H4 (cell line): ENCODE results near the gene RAI14. TPM values are rescaled to one million over a fixed set of nuclear protein-coding genes. Genes with fewer than 3 reads are reported as not detected.

ENCODE experiments used
- DNase-seq: peaks from one replicate; pipeline ENCODE4 v3.0.0-alpha.2; 2015; ENCODE audit warnings: low spot score
- total RNA-seq: library from RNA; depleted of rRNA; stranded (reverse); fragments of >200 nt; shearing (Covaris generic); gene quantifications from 2 replicates; pipeline ENCODE4 v1.2.3, GENCODE V29; 2014

RAI14 gene
- total RNA-seq, 1 experiment from 2014 or later: 27.5 TPM

DNA sequence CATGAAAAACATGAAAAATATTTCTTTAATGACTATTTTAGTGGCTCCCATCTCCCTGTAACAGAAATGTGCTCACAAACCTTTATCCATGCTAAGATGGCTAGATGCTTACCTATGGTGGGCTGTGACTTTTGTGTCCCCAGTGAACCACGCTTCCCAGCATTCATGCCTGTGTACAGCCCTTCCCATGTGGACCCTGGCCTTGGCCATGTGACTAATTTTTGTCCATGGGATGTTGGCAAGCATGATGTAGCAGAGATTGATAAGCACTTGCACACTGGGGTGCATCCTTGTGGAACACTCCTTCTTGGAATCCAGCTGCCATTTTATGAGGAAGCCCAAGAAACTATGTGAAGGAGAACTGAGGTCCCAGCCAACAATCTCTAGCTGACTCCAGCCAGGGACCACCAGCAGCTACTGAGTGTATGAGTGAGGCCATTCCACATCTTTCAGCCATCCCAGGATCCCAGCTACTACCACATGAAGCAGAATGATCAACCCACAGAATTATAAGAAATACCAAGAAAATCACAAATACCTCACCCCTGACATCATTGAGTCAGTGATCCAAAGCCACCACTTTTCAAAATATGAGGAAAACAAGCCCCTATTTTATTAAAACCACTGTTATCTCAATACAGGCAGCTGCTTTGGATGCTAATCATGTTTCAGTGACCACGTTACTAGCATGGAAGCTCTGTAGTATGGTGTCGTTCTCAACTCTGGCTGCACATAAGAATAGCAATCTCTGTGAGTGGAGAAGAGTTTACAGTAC is 16.1 kb upstream of the RAI14 start:
- DNase-seq: no peak

DNA sequence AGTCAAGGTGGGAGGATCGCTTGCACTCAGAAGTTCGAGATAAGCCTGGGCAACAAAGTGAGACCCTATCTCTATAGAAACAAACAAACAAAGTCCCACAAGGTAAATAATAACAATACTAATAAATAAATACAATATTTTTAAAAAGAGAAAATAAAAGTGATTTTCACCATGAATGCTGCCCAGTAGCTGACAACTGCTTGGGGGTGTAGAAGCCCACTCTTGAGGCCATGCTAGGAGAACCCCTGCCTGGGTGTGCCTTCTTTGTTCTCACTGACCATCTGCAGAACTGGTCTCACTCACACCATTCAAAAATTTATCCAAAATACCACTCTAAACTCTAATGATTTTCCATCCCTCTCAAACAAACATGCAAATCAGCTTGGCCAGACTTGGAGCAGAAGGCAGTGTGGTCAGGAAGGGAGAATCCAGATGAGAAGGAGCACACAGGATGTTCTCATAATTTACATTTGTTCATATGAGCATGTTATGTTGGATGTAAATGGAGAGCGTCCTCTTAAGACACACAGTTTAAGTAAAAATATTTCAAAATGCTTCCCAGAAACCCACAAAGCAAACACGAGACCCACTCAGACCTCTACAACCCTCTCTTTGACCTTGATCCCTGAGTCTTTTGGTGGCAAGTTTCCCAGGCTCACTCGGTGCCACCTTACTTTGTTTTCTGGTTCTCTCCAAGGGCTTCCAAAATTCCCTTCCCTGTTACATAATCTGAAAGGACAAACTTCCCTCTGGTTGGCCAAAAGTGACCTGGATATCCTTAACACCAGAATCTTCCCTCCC is 7.9 kb upstream of the RAI14 start:
- no peak for DNase-seq

DNA sequence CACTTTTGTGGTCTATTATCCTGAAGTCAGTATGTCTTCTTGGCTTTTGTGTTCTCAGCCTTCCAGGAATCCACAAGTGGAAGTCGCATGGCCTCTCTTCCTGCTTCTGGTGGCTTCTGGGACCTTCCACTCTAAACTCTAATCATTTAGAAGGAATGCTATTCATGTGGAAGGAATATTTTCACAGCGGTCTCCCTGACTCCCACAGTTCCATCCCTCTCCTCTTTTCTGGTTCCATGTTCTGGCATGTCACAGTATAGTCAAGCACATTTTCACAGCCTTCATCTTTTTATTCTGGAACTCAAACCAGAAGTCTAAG is 7.3 kb upstream of the RAI14 start:
- DNase-seq: no peak

DNA sequence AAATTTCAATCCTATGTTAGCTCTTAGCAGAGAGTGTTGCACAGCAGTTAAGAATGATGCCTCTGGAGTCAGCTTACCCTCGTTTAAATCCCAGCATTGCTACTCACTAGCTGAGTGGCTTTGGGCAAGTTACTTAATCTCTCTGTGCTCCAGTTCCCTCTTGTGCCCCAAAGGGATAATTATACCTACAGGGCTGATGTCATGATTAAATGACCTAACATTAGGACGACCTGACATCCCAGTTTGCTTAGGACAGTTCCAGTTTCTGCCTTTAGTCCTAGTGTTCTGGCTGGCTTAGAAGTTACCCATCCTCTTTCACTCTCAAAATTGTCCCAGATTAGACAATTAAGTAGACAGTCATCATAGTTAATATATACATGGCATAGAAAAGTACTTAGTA is 4.3 kb upstream of the RAI14 start:
- DNase-seq: no peak

DNA sequence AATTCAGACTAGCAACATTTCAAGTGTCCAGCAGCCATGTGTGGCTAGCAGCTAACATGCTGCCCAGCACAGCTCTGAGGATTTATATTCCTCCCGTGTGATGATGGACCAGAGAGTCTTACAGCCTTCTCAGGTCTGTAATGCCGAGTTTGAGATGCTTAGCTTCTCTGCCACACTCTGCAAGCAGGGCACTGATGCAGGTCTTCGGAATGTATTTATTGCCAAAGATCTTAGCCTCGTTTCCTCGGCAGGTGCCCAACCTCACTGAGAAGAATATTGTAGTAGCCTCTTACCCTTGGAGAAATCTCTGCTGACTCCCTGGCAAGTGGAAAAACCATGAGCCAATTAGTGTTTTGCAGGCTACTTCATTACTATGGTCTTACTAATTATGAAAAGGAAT is 3.7 kb upstream of the RAI14 start:
- no peak for DNase-seq

DNA sequence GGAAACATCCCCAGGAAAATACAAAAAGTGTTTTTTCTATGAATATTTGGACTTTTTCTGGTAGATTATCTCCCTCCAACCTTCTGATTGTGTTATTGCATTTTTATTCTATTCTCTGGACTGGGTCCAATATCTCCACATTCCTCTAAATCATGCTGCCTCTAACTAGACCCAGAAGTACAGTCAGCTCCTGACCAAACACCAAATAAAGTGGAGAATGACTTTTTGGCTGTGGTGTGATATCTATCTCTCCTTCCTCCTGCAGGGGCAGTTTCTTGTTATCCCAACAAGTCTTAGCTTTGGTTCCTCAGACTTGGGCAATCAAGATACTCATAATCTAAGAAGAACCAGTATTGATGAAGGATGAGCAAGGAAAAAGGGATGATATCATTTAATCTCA is 3.2 kb upstream of the RAI14 start:
- DNase-seq: no peak

DNA sequence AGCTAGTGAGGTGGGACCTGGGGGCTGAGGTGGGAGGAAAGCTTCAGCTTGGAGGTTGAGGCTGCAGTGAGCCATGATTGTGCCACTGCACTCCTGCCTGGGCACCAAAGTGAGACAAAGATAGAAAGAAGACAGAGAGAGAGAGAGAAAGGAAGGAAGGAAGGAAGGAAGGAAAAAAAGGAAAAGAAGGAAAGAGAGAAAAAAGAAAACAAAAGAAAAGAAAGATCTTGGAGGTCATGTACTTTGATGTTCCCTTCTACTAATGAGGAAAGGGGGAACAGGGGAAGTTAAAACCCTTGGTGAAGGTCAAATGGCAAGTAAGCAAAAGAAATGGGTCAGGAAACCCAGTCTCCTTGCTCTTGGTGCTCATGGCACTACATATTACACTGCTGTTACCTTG is 2.4 kb upstream of the RAI14 start:
- no peak for DNase-seq

DNA sequence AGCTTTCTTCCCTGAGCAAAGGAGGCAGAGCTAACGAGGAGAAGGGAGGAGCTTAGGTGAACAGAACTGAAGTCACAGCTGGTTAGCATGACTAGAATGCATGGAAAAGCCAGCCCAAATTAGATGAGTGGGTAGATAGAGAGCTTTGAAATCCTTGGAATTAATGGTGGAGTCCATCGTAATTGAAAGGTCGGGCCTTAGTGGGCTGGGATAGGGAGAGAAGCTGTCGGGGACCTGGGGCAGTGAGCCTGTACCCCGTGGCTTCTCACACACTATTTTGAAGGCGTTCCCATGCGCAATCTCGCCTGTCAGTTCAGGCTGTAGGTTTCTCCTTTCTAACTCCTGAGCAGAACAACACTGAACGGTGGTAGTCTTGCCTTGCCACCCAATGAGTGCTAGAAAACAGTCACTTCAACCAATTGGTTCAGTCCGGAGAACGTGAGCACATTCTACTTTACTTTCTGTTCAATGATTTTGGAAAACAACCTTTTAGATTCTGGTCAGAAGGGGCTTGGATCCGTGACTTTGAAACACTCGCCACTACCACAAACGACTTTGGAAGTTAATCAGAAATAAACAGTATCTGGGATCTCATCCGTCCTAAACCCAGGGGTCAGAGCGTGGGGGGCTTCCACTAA is 655 bp upstream of the RAI14 start:
- peak; percentile 62 for DNase-seq

DNA sequence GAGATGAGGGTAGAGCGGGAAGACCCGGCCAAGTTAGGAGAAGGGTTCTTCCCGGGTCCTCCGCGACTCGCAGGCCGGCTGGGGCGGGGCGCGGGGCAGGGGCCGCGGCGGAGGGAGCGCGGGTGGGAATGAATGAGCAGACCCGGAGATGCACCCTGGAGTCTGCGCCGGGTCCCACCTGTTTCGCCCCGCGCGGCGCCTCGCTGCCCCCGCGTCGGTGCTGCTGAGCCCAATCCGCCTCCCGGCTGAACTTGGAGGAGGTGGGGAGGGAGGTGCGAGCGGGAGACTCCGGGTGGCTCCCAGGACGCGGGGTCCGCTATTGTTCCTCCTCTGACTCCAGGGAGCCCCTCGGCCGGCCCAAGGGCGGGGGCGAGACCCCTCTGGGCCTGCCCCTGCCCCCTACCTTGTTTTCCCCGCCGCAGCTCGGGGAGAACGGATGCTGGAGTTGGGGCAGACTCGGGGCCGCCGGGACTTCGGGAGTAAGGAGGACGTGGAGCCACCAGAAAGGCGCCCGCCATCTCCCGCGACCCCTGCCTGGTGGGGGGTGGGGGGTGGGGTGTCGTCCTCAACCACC is 659 bp downstream of the RAI14 start:
- DNase-seq: no peak

DNA sequence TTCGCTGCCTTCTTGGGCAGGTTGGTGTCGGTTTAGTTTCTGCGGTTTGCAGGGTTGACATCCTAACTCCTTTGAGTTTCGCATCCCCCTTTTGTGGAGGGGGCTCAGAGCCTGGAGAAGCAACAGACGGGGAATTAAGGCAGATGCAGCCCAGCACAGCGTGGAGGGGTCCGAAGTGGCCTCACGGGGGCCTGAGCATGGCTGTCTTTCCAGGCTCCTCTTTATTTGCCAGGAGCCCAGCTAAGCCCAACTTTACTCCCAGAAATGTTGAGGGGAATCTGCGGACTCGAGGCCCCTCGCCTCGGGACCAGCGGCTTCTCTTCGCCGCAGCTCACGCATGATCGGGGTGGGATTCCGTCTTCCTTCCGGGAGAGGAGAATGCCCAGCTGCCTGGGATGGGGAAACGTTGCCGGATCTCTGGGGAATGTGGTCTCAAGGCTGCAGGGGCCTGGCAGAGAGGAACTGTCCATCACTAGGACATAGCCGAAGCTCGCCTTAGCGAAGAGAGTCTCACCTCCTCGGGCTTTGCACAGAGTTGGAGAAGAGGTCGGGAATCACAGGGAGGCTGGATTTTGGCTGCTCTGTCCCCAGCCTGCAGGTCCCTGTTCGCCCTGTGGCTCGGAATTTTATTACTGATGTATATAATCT is 1.3 kb downstream of the RAI14 start:
- no peak for DNase-seq

DNA sequence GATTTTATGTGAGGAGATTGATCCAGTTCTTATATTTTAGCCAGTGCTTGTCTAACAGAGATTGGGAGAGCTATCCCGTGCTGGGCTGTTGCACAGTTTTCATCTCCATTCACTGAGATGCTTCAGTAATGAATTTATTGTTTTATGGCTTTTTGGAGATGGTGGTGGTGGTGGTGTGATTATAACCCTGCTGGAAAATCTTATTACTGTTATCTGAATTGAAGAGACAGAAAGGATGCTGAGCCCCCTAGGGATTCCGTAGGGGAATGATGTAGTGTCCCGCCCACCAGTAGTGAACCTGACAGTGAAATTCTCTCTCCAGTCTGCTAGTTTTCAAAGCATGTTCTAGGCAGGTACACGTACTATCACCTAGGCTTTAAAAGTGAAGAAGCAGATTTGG is 1.9 kb downstream of the RAI14 start:
- DNase-seq: no peak

DNA sequence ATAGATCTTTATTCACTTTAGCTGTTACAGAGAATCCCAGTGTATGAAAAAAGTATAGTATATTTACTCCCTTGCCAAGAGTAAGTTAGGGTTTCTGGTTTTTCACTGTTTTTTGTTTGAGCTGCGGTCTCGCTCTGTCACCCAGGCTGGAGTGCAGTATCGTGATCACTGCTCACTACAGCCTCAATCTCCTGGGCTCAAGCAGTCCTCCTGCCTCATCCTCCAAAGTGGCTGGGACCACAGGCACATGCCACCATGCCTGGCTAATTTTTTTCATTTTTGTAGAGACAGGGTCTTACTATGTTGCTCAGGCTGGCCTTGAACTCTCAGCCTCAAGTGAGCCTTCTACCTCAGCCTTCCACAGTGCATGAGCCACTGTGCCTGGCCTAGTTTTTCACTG is 3.0 kb downstream of the RAI14 start:
- DNase-seq: no peak

DNA sequence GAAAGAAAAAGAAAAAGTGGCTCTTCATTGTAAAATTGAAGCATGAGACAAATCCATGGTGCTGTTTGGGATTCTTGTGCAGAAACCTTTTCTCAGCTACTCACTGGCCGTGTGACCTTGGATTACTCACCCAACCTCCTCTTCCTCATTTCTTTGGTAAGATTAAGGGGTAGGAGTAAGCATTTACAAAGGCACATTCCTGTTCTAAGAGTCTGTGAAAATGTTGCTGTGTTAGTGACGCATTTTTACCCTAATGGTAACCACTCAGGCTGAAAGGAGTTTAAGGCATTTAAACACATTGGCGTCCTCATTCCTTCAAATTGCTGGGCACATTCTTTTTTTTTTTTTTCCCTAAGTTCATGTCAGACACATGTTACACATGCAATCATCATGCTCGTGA is 4.3 kb downstream of the RAI14 start:
- no peak for DNase-seq

DNA sequence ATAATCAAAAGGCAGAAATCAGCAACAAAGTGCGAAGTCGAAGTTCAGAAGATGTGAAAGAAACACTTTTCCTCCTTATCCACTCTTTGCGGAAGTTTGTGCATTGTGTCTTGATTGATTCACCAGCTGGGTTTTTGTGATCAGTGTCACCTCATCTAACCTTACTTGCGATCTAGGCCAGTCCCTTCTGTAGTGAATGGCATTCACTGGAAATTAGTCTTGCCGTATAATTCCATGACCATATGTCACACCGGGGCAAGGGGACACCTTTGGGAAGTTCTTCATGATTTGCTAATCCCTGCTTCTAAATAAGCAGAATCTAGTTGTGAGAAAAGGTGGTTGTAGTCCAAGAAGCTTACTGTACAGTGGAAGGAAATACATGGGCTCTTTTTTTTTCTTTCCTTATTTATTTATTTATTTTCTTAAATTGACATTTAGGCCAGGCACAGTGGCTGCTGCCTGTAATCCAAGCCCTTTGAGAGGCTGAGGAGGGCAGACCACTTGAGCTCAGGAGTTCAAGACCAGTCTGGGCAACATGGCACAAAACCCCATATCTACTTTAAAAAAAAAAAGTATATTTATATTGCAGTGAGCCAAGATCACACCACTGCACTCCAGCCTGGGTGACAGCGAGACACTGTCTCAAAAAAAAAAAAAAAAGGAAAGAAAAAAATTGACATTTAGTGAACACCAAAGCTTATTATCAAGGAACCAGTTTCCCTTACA is 7.8 kb downstream of the RAI14 start:
- no peak for DNase-seq

DNA sequence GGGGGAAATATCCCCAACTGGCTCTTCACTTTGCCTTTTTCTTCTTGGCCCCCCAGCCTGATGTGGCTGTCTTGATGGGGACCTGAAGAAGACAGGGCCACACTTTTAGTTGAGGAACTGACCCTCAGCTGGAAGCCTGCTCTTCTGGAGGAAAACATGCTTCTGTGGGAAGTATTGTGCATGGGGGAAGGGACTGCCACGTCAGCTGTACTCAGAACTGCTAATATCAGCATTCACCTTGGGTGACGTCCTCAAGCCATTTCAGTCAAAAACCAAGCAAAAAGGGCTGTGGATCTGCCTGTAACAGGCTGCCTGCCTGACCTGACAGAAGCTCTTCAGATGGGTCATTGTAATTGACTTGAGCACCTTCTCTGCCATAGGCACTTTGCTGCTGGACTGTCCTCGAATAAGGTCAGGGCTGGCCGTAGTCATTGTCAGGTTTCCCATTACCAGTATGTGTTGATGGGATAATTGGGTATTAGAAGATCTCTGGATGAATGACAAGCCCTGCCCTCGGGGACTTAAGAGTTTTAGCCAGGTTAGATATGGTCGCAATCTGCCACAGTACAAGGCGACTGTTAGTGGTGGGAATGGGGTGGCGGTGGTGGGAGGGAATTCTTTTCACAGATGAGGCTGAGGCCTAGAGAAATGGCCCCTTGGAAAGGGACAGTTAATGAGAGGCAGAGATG is 10.4 kb downstream of the RAI14 start:
- no peak for DNase-seq

DNA sequence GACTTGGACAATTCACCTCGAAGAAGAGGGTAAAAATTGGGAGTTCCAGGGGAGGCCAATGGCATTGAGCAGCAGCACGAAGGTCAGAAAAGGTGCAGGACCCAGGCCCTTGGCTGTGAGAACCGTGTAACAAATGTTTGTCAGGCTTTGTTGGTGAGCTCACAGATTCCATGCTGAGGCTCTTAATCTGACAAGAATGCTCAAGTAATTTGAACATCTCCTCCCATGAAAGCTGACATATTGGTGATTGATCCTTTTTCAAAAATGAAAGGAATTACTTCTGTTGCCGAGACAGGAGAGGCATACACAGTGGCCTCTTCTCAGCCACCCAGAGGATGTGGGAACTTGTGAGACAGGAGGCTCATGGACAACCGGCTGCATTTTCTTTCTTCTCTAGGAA is 11.6 kb downstream of the RAI14 start:
- DNase-seq: no peak

DNA sequence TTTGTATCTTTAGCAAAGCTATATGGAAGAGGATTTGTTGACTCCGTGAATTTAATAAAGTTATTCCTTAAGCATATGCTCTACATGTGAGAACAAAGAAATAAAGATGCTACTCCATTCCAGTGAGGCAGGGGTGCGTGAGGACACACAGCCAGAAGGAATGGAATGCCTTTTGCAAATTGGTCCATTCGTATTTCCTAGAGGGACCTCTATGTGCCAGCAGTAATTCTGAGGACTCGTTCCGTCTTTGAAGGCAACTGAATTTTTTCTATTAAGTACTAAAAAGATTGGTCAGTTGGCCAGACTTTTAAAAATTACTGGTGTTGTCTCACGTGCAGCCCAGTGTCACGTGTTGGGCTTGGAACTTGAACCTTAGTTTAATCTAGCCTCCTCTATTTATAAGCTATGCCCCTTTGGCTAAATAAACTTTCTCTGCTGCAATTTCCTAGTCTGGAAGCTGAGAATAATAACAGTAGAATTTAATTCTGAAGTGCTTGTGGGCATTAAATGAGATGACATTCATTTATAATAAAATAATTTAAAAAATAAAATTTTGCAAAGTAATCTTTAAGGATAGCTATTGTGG is 13.9 kb downstream of the RAI14 start:
- DNase-seq: no peak

DNA sequence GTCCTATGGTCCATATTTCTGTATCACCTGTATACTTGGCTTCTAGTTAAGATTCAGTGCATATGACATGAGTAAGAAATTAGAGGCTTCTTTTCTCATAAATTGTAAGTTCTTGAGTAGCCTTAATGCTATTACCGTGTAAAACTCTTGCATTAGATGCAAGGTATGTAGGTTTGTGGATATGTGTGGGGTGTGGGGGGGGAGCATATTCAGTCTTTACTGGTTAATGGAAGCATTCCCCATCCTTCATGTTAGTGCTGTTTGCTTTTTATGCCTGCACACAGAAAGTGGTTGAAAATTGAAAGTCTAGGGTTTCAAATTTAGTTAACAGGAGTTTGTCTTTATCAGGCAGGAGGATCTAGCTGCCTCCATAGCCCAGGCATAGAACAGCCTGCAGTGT is 16.1 kb downstream of the RAI14 start:
- DNase-seq: no peak

DNA sequence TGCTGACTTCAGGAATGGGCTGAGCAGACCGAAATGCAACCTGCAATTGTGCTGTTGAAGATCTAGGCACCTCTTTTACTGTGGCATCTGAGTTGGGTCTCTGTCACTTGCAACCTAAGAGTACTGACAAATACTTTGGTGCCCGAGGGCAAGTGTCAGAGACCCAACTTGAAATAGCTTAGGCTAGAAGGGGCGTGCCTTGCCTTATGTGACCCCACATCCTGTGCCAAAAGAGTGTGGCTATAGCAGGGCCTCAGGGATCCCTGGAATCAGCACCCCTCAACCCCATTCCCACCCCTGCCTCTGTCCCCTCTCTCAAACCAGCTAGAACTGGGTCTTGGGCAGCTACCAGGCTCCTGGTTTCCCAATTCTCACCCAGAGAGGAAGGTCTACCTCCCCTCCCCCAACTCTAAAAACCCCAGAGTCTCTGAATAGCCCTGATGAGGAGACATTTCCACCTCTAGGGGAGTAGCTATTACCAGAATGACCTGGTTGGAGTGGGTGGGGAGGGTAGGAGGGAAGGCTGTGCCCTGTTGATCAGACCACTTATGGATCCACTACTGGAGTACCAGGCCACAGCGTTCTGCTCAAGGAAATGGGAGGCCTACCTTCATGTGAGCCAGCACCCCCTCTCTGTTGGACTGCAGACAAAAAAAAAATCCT is 17.5 kb downstream of the RAI14 start:
- DNase-seq: no peak

DNA sequence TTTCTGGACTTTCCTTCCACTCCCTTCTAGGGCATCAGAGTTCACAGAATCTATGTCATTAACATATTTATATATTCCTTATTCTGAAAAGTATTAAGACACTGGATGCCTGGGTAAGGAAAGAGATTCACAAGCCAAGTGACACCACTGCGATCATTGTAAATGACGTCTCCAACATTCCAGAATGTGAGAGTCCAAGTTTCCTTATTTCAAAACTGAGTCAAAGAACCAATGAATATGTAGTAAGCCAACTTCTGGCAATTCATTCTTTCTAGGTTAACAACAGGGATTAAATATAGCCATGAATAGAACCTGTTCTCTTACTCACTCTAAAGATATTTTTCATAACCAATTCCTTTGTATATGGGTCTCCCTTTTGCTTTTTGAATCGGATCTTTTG is 18.1 kb downstream of the RAI14 start:
- DNase-seq: no peak
